Muscle of leg (tissue), 11 donors: ENCODE results near the gene CFAP157. TPM values are rescaled to one million over a fixed set of nuclear protein-coding genes. Genes with fewer than 3 reads are reported as not detected.
A peak's percentile ranks its signal among the peaks of the same experiment; 100 is the strongest.

Experiments
- DNase-seq: peaks from one replicate; pipeline ENCODE4 v3.0.0; 2013
- H3K27ac ChIP-seq: one replicate; pipeline ENCODE4 v1.5.1; 2013; ENCODE audit warnings: mild to moderate bottlenecking, low read length, control low read depth
- H3K27me3 ChIP-seq: one replicate; pipeline ENCODE4 v1.6.1; 2013; ENCODE audit warnings: low read length; ENCODE audit not compliant: control insufficient read depth, insufficient read depth
- H3K36me3 ChIP-seq: one replicate; pipeline ENCODE4 v1.6.1; 2013; ENCODE audit warnings: low read length; ENCODE audit not compliant: control insufficient read depth, insufficient read depth
- H3K4me1 ChIP-seq: one replicate; pipeline ENCODE4 v1.6.1; 2013; ENCODE audit warnings: low read length; ENCODE audit not compliant: control insufficient read depth, insufficient read depth
- H3K4me3 ChIP-seq: one replicate; pipeline ENCODE4 v1.5.1; 2013; ENCODE audit warnings: low read length, control low read depth
- H3K9me3 ChIP-seq: replicated peaks from 2 replicates; pipeline ENCODE4 v1.6.1; 2013; ENCODE audit warnings: low read depth, low read length; ENCODE audit not compliant: control insufficient read depth
- WGBS: methylation state at CpG from one replicate; pipeline ENCODE4 v1.1.5; 2013; ENCODE audit warnings: missing lambda C conversion rate; ENCODE audit not compliant: insufficient coverage; 5-methylcytosine and 5-hydroxymethylcytosine counted together
- polyA plus RNA-seq, 8 donors: library from polyadenylated mRNA; unstranded; fragments of 120-200 nt; gene quantifications; one replicate each; pipeline versions ENCODE4 v1.2.1 to v1.2.3, GENCODE V29; 2013; ENCODE audit warnings: inconsistent platforms in 1 of 8, low replicate concordance in 1 of 8; ENCODE audit not compliant: insufficient read length in 8 of 8, insufficient read depth in 1 of 8
- total RNA-seq: library from RNA; stranded (reverse); fragments of 120-200 nt; gene quantifications from one replicate; pipeline ENCODE4 v1.2.4, GENCODE V29; 2013

Gene CFAP157
- total and polyA plus RNA-seq, 9 donors, result 0.84 to 2.4 (median 1.3) TPM; not detected in 1

- no peak overlapping the region for H3K27ac ChIP-seq
- peaks cover 36% of the 10 kb centered on the region for H3K4me1 ChIP-seq
- 82% methylated on average over 4 of the region's 9 CpGs for WGBS
- DNase-seq, result no peak
- H3K9me3 ChIP-seq, result no peaks in the 10 kb centered on the region
- no peaks in the 10 kb centered on the region for H3K27me3 ChIP-seq
- H3K36me3 ChIP-seq, result no peaks in the 10 kb centered on the region
- H3K4me3 ChIP-seq, result no peak overlapping the region
Measured at GRCh38 chr9:127703289-127703946, 3.4 kb upstream of the CFAP157 start.

- Histone ChIP-seq H3K36me3 (no peaks in the 10 kb centered on the region), H3K4me1 (peaks cover 21% of the 10 kb centered on the region), H3K4me3 (no peak overlapping the region), H3K27ac (no peak overlapping the region), H3K9me3 (no peaks in the 10 kb centered on the region), H3K27me3 (no peaks in the 10 kb centered on the region)
- no peak for DNase-seq
- 68% methylated on average over 11 of the region's 12 CpGs for WGBS
Measured at GRCh38 chr9:127705577-127706379, 1.0 kb upstream of the CFAP157 start.

- no peaks in the 10 kb centered on the region for H3K27me3 ChIP-seq
- no peaks in the 10 kb centered on the region for H3K9me3 ChIP-seq
- H3K27ac ChIP-seq, result no peak overlapping the region
- no peak overlapping the region for H3K4me3 ChIP-seq
- peaks cover 4% of the 10 kb centered on the region for H3K36me3 ChIP-seq
- 55% methylated on average over 5 of the region's 5 CpGs for WGBS
- no peak for DNase-seq
- H3K4me1 ChIP-seq, result peaks cover 38% of the 10 kb centered on the region
Measured at GRCh38 chr9:127707766-127708165, 978 bp downstream of the CFAP157 start.

GRCh38 chr9:127708952-127709587 lies 2.3 kb downstream of the CFAP157 start:
- Histone ChIP-seq H3K36me3 (peaks cover 7% of the 10 kb centered on the region), H3K9me3 (no peaks in the 10 kb centered on the region), H3K4me1 (peaks cover 39% of the 10 kb centered on the region), H3K4me3 (no peak overlapping the region), H3K27me3 (no peaks in the 10 kb centered on the region), H3K27ac (no peak overlapping the region)
- 86% methylated on average over 8 of the region's 8 CpGs for WGBS
- no peak for DNase-seq

GRCh38 chr9:127710204-127710783 lies 3.5 kb downstream of the CFAP157 start:
- Histone ChIP-seq H3K36me3 (peaks cover 7% of the 10 kb centered on the region), H3K4me3 (no peak overlapping the region), H3K27ac (no peak overlapping the region), H3K9me3 (no peaks in the 10 kb centered on the region), H3K4me1 (peaks cover 43% of the 10 kb centered on the region), H3K27me3 (no peaks in the 10 kb centered on the region)
- no peak for DNase-seq
- 84% methylated on average over 10 of the region's 10 CpGs for WGBS

- DNase-seq, result no peak
- Histone ChIP-seq H3K4me1 (peaks cover 40% of the 10 kb centered on the region), H3K4me3 (no peak overlapping the region), H3K9me3 (no peaks in the 10 kb centered on the region), H3K36me3 (peaks cover 7% of the 10 kb centered on the region), H3K27me3 (no peaks in the 10 kb centered on the region), H3K27ac (no peak overlapping the region)
- WGBS, result 52% methylated on average over 8 of the region's 9 CpGs
Measured at GRCh38 chr9:127711226-127711701, 4.5 kb downstream of the CFAP157 start.

GRCh38 chr9:127711831-127712274 lies 5.1 kb downstream of the CFAP157 start:
- H3K4me1 ChIP-seq, result peaks cover 38% of the 10 kb centered on the region
- peak; percentile 64 for DNase-seq
- H3K27me3 ChIP-seq, result no peaks in the 10 kb centered on the region
- WGBS, result 36% methylated on average over 7 of the region's 11 CpGs
- H3K36me3 ChIP-seq, result peaks cover 7% of the 10 kb centered on the region
- no peak overlapping the region for H3K27ac ChIP-seq
- H3K9me3 ChIP-seq, result no peaks in the 10 kb centered on the region
- no peak overlapping the region for H3K4me3 ChIP-seq

- H3K9me3 ChIP-seq, result no peaks in the 10 kb centered on the region
- H3K4me1 ChIP-seq, result peaks cover 36% of the 10 kb centered on the region
- H3K27ac ChIP-seq, result no peak overlapping the region
- 78% methylated on average over 9 of the region's 11 CpGs for WGBS
- no peak for DNase-seq
- H3K4me3 ChIP-seq, result no peak overlapping the region
- H3K27me3 ChIP-seq, result no peaks in the 10 kb centered on the region
- H3K36me3 ChIP-seq, result peaks cover 7% of the 10 kb centered on the region
Measured at GRCh38 chr9:127712371-127712770, 5.6 kb downstream of the CFAP157 start.

- Histone ChIP-seq H3K36me3 (peaks cover 7% of the 10 kb centered on the region), H3K27me3 (no peaks in the 10 kb centered on the region), H3K4me3 (no peak overlapping the region), H3K27ac (no peak overlapping the region), H3K9me3 (no peaks in the 10 kb centered on the region), H3K4me1 (peaks cover 35% of the 10 kb centered on the region)
- DNase-seq, result no peak
- WGBS, result 77% methylated on average over 10 of the region's 10 CpGs
Measured at GRCh38 chr9:127712867-127713266, 6.1 kb downstream of the CFAP157 start.
